ENCODE measurements around the gene OXCT1. TPM values are rescaled to one million over a fixed set of nuclear protein-coding genes. Genes with fewer than 3 reads are reported as not detected.

Gene OXCT1
- total RNA-seq, 1 donor from 2014 or later, result 116 TPM

- intact Hi-C loops (cut with DNase I), result no loop called here
- no peak for ATAC-seq (ENCODE audit: poor library complexity)
- DNase-seq, result no peak
These were observed 187.0 kb downstream of the OXCT1 start for GRCh38 chr5:41683181-41683580.

- DNase-seq, result no peak
- intact Hi-C loops (cut with DNase I), result no loop called here
- no peak for ATAC-seq (ENCODE audit: poor library complexity)
These were observed 187.6 kb downstream of the OXCT1 start for GRCh38 chr5:41682641-41683040.

GRCh38 chr5:41681840-41682239 lies 188.4 kb downstream of the OXCT1 start:
- ATAC-seq (ENCODE audit: poor library complexity) (no peak), DNase-seq (no peak)
- intact Hi-C loops (cut with DNase I), result no loop called here

Other genes starting within 250 kb of the OXCT1 start
- gene RIMOC1, start 33.9 kb upstream of the OXCT1 start, total RNA-seq, result 10.9 TPM
- 3.8 TPM for gene FBXO4, start 54.9 kb upstream of the OXCT1 start, total RNA-seq

All from Right ventricle myocardium superior (tissue), 1 donor.